Right atrium auricular region (tissue), 2 donors: ENCODE data around the gene LANCL3. TPM values are rescaled to one million over a fixed set of nuclear protein-coding genes. Genes with fewer than 3 reads are reported as not detected.
"Not testable (repeated sequence)": the region's sequence is repeated elsewhere in the genome, so short reads cannot be mapped to it uniquely, and the experiment has no call there.

ENCODE experiments used
- DNase-seq: peaks from one replicate; pipeline ENCODE4 v3.0.0-alpha.2; 2019; ENCODE audit warnings: low spot score
- H3K27ac ChIP-seq, 2 donors: fragments of 200-600 bp; sonication (generic); 1 replicate in 1 of 2; 2 replicates in 1 of 2; pipeline ENCODE4 v1.5.1; 2016 to 2019
- H3K27me3 ChIP-seq, 2 donors: fragments of 200-600 bp; sonication (generic); one replicate each; pipeline versions ENCODE4 v1.5.1 to v1.6.0; 2017 to 2019
- H3K36me3 ChIP-seq: fragments of 200-600 bp; sonication (generic); one replicate; pipeline ENCODE4 v1.5.1; 2016
- H3K4me1 ChIP-seq, 2 donors: fragments of 200-600 bp; sonication (generic); one replicate each; pipeline versions ENCODE4 v1.5.1 to v1.6.0; 2017 to 2019
- H3K4me3 ChIP-seq, 2 donors: fragments of 200-600 bp; sonication (generic); 1 replicate in 1 of 2; 2 replicates in 1 of 2; pipeline ENCODE4 v1.5.1; 2017 to 2019; ENCODE audit warnings: mild to moderate bottlenecking in 1 of 2, moderate library complexity in 1 of 2
- H3K9me3 ChIP-seq, 2 donors: fragments of 200-600 bp; sonication (generic); one replicate each; pipeline ENCODE4 v1.5.1; 2019
- total RNA-seq, 2 donors: library from RNA; depleted of rRNA; stranded (reverse); fragments of >200 nt; gene quantifications; one replicate each; pipeline ENCODE4 v1.1.0, GENCODE V29; 2016
- TF ChIP-seq, protein P1 (sequence below), 2 donors: fragments of 200-600 bp; sonication (generic); IDR thresholded peaks; one replicate each; pipeline ENCODE4 v1.5.1; 2019; ENCODE audit warnings: antibody characterized with exemption in 2 of 2

Gene LANCL3
- total RNA-seq, 2 donors from 2014 or later: 0.07 to 0.08 TPM

DNA sequence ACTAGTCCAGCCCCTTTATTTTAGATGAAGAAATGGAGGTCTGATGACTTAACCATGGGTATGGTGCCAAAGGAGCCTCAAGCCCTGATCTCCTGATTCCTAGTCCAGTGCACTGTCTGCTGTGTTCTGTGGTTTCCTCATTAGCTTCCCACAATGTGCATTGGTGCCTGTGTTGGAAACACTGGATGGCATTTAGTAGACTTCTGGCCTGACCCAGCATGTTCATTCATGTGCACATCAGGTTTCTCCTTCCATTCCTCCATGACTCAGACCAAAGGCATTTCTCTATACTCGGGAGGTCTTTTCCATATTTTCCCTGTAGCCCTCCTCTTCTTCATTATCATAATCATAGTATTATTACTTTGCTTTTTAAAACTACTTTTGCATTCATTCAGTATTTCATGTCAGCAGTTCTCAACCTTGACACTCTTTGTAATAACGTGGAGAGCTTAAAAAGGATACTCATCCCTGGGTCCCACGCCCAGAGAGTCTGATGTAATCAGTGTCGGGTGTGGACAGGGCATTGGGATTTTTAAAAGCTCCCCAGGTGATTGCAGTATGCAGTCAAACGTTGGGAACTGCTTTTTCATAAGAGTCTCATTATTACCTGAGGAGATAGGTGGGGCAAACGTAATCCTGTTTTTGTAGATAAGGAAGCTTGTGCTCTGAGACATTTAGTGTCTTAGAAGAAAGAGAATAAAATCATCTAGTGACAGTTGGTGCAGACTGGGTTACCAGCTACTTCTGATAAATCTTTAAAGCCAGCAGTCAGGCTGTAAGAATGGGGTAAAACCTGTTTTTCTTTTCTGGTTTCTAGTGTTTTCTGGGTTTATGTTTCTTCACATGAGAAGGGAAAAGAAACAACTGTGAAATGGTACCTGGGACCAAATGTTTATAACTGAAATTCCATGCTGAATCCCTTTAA is 73.2 kb downstream of the LANCL3 start:
- DNase-seq: no peak
- Histone ChIP-seq H3K9me3 (no peaks in the 10 kb centered on the region), H3K27ac (no peak overlapping the region), H3K27me3 (no peaks in the 10 kb centered on the region), H3K4me1 (no peaks in the 10 kb centered on the region), H3K4me3 (no peak overlapping the region), H3K36me3 (no peaks in the 10 kb centered on the region)
- TF ChIP-seq, protein P1, sequence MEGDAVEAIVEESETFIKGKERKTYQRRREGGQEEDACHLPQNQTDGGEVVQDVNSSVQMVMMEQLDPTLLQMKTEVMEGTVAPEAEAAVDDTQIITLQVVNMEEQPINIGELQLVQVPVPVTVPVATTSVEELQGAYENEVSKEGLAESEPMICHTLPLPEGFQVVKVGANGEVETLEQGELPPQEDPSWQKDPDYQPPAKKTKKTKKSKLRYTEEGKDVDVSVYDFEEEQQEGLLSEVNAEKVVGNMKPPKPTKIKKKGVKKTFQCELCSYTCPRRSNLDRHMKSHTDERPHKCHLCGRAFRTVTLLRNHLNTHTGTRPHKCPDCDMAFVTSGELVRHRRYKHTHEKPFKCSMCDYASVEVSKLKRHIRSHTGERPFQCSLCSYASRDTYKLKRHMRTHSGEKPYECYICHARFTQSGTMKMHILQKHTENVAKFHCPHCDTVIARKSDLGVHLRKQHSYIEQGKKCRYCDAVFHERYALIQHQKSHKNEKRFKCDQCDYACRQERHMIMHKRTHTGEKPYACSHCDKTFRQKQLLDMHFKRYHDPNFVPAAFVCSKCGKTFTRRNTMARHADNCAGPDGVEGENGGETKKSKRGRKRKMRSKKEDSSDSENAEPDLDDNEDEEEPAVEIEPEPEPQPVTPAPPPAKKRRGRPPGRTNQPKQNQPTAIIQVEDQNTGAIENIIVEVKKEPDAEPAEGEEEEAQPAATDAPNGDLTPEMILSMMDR (IDR thresholded peaks at IDR 0.05): no peak

DNA sequence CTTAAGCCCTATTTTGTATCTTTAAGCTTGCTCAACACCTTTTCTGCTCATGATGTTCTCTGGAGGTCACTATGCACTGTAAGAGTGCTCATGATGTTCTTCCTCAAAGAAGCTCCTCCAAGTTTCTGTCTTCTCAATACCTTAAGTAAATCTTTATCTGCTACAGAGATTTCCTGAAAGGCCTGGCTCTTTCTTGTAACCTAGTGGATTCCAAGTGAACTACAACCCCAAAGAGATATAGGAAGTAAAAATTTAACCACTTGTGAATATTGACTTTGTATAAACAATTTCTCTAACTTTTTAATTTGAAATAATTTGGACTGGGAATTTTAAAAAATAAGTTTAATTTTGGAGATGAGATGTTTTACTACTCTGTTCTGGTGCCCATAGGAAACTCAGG is 74.8 kb downstream of the LANCL3 start:
- no peak for DNase-seq
- Histone ChIP-seq H3K4me3 (no peak overlapping the region), H3K36me3 (no peaks in the 10 kb centered on the region), H3K27me3 (no peaks in the 10 kb centered on the region), H3K27ac (no peak overlapping the region), H3K4me1 (no peaks in the 10 kb centered on the region), H3K9me3 (no peaks in the 10 kb centered on the region)
- TF ChIP-seq, protein P1 (IDR thresholded peaks at IDR 0.05): no peak

GRCh38 chrX:37650879-37651278 is 79.4 kb downstream of the LANCL3 start:
- not testable (repeated sequence) for H3K36me3 ChIP-seq, H3K4me1 ChIP-seq, H3K27me3 ChIP-seq, H3K27ac ChIP-seq, DNase-seq, H3K9me3 ChIP-seq, H3K4me3 ChIP-seq

- no peaks in the 10 kb centered on the region for H3K4me1 ChIP-seq
- TF ChIP-seq, protein P1 (IDR thresholded peaks at IDR 0.05): no peak
- H3K27ac ChIP-seq: no peak overlapping the region
Observed at GRCh38 chrX:37651921-37652452, 80.5 kb downstream of the LANCL3 start.

GRCh38 chrX:37652589-37653231 is 81.2 kb downstream of the LANCL3 start:
- Histone ChIP-seq H3K4me3 (no peak overlapping the region), H3K4me1 (no peaks in the 10 kb centered on the region), H3K27ac (no peak overlapping the region), H3K27me3 (no peaks in the 10 kb centered on the region), H3K9me3 (no peaks in the 10 kb centered on the region), H3K36me3 (no peaks in the 10 kb centered on the region)
- TF ChIP-seq, protein P1 (IDR thresholded peaks at IDR 0.05): no peak
- DNase-seq: no peak

More at GRCh38 chrX:37651921-37652452, 80.5 kb downstream of the LANCL3 start:
- Histone ChIP-seq H3K36me3 (no peaks in the 10 kb centered on the region), H3K9me3 (no peaks in the 10 kb centered on the region), H3K27me3 (no peaks in the 10 kb centered on the region), H3K4me3 (no peak overlapping the region)
- DNase-seq: no peak
